HG03045 (cell line): ENCODE data around the gene MEGF10.

Source experiments
- ATAC-seq: cut with Tn5 transposase; IDR thresholded peaks from one replicate; pipeline ENCODE4 v1.9.1; 2021; ENCODE audit warnings: mild to moderate bottlenecking, moderate library complexity; ENCODE audit not compliant: unreplicated experiment

Gene MEGF10

GRCh38 chr5:127324756-127325155 is 34.2 kb downstream of the MEGF10 start:
- ATAC-seq, result no peak

- no peak for ATAC-seq
Measured at GRCh38 chr5:127326431-127326830, 35.8 kb downstream of the MEGF10 start.

GRCh38 chr5:127326976-127327755 is 36.6 kb downstream of the MEGF10 start:
- no peak for ATAC-seq

- ATAC-seq, result no peak
Measured at GRCh38 chr5:127330116-127330515, 39.5 kb downstream of the MEGF10 start.

- no peak for ATAC-seq
Measured at GRCh38 chr5:127331890-127332649, 41.5 kb downstream of the MEGF10 start.

GRCh38 chr5:127333483-127333882 is 42.9 kb downstream of the MEGF10 start:
- no peak for ATAC-seq

GRCh38 chr5:127335381-127335780 is 44.8 kb downstream of the MEGF10 start:
- no peak for ATAC-seq

GRCh38 chr5:127337876-127338275 is 47.3 kb downstream of the MEGF10 start:
- no peak for ATAC-seq

GRCh38 chr5:127338501-127338900 is 47.9 kb downstream of the MEGF10 start:
- no peak for ATAC-seq

- no peak for ATAC-seq
Measured at GRCh38 chr5:127340606-127341005, 50.0 kb downstream of the MEGF10 start.

GRCh38 chr5:127342364-127342763 is 51.8 kb downstream of the MEGF10 start:
- no peak for ATAC-seq

GRCh38 chr5:127343313-127343712 is 52.7 kb downstream of the MEGF10 start:
- ATAC-seq, result no peak

GRCh38 chr5:127343866-127344265 is 53.3 kb downstream of the MEGF10 start:
- ATAC-seq, result no peak

- ATAC-seq, result no peak
Measured at GRCh38 chr5:127344931-127345330, 54.3 kb downstream of the MEGF10 start.

GRCh38 chr5:127351418-127351817 is 60.8 kb downstream of the MEGF10 start:
- ATAC-seq, result no peak

GRCh38 chr5:127352068-127352467 is 61.5 kb downstream of the MEGF10 start:
- ATAC-seq, result no peak

GRCh38 chr5:127353327-127353726 is 62.7 kb downstream of the MEGF10 start:
- ATAC-seq, result no peak

GRCh38 chr5:127353796-127354195 is 63.2 kb downstream of the MEGF10 start:
- no peak for ATAC-seq

- ATAC-seq, result no peak
Measured at GRCh38 chr5:127355337-127355736, 64.7 kb downstream of the MEGF10 start.

- no peak for ATAC-seq
Measured at GRCh38 chr5:127358284-127358683, 67.7 kb downstream of the MEGF10 start.

GRCh38 chr5:127358740-127359139 is 68.1 kb downstream of the MEGF10 start:
- ATAC-seq, result no peak

- no peak for ATAC-seq
Measured at GRCh38 chr5:127359502-127359901, 68.9 kb downstream of the MEGF10 start.
